Activated CD8-positive, alpha-beta memory T cell treated with anti-CD3 and anti-CD28 coated beads, Interleukin-2, amount 50 U/mL, for 1 hour (primary cell): ENCODE results near the gene SOCS4.
"Not testable (repeated sequence)": the region's sequence is repeated elsewhere in the genome, so short reads cannot be mapped to it uniquely, and the experiment has no call there.

Source experiments
- DNase-seq: peaks from one replicate; pipeline ENCODE4 v3.0.0-alpha.2; 2020; ENCODE audit errors: extremely low read depth

The SOCS4 gene

DNA sequence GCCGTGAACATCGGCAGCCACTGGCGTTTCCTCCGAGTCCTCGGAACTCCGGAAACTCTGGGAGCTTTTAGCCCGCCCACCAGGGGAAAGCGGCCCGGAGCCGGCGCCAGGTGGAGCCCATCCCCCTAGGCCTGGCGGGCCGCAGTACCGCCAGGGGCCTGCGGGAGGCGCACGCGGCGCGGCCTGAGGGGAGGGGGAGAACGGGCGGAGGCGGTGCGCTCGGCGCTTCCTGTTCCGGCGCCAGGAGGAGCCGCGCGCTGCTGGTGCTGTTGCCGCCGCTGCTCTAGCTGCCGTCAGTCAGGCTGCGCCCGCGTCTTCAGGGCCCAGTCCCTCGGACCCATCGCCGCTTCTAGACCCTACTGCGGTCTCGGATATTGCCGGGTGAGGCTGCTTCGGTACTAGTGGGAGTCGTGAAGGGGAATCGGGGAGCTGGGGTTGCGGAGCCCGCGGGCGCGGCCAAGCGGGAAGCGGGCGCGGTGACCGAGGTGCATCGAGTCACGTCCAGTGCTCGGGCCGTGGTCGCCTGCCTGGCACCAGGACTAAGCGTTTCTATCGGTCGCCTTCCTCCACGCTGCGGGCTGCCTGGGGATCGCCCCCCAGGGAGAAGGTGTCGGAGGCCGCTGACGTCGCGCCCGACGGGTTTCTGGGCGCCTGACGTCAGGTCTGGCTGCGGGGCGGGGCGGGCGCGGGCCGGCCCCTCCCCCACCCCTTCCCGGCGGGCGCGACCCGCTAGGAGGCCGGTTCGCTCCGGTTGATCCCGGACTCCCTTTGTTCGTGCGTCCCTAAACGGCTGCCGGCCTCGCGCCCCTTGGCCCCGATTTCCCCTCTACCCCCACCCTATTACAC is 24.6 kb downstream of the SOCS4 start, which contains the start of gene MAPK1IP1L:
MAPK1IP1L (plus strand) TSS at position 225 of the 846 bp plus-strand sequence. CDS start 10,037 bp downstream, outside the sequence.
- DNase-seq, result peak; percentile 63

DNA sequence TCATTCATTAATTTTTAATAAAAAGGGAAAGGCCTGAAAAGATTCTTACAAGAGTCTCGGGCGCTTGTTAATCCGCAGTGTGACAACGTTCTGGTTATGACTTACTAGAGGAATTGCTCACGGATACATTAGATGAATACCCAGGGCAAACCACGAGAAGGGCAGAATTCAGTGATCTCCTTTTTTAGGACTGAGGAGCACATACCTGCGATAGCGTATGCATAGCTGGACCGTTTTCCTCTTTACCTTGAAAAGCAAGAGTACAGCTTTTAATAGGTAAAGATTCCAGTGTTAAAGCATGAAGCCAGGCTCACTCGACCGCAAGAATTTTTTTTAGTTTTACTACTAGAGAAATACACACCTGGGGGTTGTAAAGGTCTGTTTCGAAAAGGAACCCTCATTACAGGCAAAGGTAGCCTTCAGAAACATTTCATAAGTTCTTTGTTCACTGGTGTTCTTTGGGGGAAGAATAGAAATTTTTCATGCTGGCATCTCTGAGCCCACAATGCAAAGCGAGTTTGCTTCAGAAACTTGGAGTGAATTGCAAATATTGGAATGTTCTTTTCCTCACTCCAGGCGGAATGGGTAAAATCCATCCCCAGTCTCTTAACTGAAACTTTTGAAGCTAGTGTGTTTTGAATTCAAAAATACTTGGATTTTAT is 25.4 kb downstream of the SOCS4 start:
- no peak for DNase-seq

DNA sequence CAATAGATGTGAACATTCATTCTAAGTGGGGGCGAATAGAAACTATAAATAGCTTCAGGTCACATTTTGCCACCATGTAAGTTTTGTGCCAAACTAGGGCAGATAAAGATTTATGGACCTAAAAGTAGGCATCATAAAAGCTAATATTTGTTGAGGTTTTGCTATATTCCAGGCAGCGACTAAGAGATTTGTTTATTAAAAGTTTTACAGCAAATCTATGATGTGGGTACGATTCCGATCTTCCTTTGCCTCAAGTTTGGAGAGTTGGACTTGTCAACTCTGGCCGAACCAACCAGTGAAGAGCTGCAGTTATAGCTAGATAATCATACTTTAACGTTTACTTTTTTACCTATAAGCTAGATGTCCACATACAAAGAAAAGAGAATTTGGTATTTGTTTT is 26.0 kb downstream of the SOCS4 start:
- no peak for DNase-seq

DNA sequence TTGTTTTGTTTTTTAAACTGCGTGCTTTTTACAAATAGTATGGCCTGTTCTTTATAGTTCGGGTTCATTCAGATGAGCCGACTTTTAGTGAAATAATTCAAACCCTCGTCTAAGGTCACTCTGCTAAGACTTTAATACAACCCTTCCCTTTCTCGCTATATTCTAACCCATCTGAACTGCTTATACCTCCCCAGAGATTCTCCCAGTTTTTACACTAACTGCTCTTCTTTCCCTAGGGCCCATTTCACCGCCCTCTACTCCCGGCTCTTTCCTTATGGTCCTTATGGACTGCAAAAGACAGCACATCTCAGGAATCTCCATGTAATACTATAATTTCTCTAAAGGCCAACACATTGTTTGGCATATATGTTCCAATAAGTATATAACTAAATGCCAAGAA is 26.5 kb downstream of the SOCS4 start:
- no peak for DNase-seq

DNA sequence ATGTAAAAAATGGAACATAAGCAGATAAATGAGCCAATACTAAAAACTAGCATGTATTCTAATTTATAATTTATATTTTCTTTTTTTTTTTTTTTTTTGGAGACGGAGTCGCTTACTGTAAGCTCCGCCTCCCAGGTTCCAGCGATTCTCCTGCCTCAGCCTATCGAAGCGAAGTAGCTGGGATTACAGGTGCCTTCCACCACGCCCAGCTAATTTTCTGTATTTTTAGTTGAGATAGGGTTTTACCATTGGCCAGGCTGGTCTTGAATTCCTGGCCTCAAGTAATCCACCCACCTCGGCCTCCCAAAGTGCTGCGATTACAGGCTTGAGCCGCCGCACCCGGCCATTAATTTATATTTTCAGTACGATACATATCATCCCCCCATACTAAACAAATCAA is 27.1 kb downstream of the SOCS4 start:
- DNase-seq, result no peak

DNA sequence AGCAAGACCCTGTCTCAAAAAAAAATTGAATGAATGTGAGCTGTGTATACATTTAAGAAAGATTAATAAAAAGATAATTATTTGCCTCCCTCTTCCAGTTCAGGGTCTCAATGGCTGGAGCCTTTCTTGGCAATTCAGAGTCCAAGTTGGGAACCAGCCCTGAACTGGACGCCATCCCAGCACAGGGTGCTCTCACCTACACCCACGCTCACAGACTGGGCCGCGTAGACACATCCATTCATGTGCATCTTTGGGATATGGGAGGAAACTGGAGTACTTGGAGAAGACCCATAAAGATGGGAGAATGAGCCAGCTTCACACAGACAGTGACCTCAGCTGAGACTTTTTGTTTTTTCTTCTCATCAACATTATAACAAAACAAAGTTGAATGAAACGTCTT is 30.9 kb downstream of the SOCS4 start:
- no peak for DNase-seq

DNA sequence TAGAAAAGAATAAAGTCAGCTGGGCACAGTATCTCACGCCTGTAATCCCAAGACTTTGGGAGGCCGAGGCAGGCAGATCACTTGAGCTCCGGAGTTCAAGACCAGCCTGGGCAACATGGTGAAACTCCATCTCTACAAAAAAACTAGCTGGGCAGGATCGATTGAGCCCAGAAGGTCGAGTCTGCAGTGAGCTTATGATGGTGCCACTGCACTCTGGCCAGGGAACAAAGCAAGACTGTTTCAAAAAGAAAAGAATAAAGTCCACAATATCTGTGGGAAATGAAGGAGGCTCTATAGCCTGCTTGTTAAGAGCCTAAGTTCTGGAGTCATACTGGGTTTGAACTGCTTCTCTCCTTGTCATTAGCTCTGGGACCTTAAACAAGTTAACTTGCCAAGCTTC is 32.3 kb downstream of the SOCS4 start:
- DNase-seq, result no peak

DNA sequence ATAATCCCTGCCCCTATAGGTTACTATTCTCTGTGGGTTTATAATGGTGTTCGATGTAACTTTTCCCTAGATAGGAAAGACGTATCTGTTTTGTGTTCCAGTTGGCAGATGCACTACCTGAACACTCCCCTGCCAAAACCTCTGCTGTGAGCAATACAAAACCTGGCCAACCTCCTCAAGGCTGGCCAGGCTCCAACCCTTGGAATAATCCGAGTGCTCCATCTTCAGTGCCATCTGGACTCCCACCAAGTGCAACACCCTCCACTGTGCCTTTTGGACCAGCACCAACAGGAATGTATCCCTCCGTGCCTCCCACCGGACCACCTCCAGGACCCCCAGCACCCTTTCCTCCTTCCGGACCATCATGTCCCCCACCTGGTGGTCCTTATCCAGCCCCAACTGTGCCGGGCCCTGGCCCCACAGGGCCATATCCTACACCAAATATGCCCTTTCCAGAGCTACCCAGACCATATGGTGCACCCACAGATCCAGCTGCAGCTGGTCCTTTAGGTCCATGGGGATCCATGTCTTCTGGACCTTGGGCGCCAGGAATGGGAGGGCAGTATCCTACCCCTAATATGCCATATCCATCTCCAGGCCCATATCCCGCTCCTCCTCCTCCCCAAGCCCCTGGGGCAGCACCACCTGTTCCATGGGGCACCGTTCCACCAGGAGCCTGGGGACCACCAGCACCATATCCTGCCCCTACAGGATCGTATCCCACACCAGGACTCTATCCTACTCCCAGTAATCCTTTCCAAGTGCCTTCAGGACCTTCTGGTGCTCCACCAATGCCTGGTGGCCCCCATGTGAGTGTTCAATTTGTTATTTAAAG is 35.7 kb downstream of the SOCS4 start:
- no peak for DNase-seq

DNA sequence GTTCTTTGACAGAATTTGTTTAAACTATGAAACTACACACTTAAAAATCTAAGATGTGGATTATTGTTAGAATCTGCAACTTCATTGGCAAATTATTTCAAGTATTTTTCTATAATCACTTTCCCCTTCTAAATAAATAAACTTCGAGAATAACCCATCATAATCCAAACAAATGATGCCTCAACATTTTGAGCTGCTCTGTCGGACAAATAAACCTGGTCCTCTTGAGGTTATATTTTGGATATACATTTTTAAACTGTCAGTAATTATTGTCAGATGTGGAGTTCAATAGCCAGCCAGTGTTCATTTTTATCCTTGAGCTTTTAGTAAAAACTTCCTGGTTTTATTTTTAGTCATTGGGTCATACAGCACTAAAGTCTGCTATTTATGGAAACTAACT is 37.9 kb downstream of the SOCS4 start:
- DNase-seq, result not testable (repeated sequence)

DNA sequence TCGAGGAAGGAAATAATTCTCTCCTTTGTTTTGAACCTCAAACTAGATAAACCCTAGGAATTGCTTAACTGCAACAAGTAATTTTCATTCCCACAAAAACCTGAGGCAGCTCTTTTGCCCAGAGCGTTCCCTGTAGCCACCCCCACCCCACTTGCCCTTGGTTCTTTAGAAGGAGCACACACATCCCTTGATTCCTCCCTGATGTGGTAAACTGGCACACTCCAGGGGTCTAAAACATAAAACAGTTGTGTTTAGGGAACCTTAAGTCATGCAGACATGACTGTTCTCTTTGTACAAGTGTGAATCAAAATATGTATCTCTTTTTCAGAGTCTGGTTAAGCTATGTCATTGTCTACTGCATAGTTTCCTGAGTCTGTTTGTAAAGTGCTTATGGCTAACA is 38.4 kb downstream of the SOCS4 start:
- DNase-seq, result no peak

DNA sequence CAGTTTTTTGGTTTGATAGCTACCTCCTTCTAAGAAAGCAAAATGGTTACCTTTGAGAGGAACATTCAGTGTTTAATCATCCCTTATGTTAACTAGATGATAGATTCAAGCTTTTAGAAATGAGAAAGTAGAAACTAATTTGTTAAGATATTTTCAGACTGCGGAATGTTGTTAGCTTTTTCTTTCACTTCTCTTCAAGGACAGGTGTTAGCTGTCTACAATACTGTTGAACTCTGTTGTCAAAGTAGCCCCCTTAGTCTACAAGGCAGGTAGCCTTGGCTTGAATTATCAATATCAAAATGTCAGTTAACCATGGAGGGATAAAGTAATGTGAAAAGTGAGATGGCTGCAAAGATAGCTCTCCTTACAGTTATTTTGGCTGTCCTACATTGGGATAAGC is 39.2 kb downstream of the SOCS4 start:
- no peak for DNase-seq

DNA sequence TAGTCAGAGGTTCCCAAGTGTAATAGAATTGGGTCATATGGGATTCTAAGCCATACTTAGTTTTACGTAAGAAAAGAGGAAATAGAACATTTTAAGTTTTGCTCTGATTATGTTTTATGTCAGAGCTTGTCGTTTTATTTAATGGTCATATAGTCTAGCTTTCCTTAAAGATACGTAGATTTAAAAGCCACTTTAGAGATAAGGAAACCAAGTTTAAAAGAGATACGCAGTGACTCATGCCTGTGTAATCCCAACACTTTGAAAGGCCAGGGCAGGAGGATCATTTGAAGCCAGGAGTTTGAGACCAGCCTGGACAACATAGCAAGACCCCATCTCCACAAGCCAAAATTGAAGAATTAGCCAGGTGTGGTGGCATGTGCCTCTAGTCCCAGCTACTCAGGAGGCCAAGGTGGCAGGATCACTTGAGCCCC is 44.0 kb downstream of the SOCS4 start:
- DNase-seq, result no peak

DNA sequence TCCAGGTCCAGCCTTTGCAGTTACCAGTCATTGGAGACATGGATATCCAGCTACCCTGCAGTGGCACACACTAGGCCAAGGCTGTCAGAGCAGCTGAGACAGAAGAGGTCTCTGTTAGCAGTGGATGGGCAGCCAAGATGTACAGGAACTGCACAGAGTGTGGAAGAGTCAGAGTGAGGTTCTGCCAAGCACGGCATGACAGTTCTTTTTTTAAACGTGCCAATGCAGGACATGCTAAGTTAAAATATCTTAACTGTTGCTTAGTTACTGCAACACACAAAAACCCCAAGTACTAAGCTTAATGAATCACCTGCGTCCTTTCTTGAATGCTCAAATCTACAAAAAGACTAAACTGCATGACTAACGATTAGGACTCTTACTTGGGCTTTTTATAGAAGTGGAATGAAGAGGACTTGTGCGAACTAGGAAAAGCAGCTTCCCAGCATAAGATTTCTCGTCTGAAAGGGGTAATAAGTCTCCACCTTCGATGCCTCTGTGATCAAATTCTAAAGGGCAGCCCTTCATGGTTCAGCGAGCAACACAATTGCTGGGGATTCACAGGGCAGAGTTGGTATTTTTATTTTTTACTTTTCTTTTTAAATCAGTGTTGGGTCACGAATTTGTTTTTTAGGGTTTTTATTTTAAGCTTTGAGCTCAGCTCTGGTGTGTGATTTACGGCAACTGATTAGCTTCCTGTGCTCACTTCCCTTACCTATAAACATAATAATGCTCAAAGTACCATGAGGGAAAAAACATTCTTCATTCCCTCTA is 45.0 kb downstream of the SOCS4 start:
- no peak for DNase-seq

DNA sequence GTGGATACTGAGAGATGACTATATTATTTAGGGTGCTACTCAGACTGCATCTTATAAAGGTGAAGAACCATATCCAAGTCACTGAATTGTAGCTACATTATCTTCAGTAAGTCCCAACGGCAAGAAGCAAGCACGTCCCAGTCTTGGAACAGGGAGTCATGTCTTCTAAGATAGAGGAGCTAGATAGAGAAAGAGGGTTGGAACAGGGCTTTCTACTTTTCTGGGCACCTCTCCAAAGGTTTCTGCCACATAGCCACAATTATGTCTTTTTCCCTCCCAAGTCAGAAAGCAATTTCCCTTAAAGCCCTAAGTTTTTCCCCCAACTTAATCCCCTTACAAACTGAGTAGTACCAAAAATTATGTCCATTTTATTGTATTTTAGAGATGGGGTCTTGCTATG is 46.8 kb downstream of the SOCS4 start:
- DNase-seq, result no peak

DNA sequence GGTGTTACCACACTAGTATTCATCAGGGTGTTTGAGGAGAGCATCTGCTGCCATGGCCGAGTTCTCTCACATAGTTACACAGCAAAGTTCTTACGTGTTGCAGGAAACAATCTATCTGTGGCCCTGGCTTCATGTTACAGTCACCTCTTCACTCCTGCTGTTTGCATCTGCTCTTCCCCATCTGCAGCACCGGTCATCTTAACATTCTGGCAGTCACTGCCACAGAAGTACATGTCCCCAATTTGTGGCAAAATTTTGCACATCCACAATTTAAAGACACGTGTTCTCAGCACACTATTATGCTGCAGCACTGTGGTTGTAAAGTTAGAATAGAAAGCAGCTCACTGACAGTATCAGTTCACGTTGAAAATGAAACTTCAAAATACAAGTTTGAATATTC is 47.6 kb downstream of the SOCS4 start:
- DNase-seq, result no peak

DNA sequence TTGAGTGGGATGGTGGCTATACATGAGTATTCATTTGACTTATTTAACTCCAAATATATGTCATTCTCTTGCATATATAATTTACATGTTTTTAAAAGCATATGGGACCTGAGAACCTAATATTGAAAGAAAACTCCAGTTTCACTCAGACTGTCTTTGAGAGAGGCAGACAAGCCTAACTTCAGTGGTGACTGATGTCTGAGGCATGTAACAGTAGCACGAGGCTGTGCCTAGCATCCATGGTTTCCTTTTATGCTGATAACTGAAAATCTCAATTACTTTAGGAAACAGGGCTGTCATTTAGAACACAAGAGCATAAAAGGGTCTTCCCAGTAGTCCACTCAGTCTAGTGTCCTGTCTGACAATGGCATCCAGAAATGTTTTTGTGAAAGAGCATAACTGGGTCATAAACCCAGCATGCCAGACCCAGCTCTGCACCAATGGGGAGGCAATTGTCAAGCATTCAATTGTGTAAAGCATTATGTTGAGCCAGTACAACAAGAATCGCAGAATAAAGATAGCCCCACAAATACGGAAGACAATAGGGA is 48.7 kb downstream of the SOCS4 start:
- DNase-seq, result no peak

DNA sequence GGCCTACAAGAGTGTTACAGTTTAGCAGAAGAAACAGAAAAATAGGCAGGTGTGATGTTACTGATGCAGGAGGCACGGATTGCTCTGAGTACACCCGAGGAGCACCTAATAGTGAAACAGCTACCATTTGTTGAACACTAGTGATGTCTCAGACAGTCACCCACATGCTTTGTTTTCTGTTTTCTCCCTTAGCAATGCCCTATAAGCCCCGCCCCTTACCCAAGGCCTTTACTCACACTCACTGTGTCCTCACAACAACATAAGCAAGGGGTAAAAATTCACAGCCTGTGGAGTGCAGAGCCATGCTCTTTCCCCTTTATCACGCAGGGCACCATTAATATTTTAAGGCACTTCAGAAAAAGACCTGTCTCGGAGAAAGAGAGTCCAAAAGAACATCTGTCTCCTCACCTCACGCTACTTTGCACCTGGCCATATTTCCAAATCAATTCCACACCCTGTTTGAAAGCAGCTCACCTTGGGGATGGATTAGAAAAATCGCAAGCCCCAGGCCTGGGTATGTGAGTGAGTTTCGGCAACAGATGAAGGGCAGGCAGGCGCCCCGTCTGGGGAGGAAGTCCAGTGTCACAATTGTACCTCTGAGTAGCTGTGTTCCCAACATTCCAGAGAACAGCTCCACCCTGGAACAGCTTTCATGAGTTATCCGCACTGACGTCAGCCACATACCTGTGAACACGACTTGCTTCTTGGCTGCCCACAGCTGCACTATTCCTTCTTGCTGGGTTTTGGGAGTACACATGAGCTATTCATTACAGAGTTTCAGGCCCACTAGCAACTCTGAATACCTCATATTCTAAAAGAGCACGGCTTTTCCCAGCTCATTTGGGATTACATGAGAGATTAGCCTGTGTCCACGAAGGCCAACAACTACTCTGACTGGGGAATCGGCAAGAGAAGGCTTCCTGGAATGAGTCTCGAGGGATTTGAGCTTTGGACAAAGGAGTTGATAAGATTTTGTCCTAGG is 50.4 kb downstream of the SOCS4 start:
- no peak for DNase-seq

DNA sequence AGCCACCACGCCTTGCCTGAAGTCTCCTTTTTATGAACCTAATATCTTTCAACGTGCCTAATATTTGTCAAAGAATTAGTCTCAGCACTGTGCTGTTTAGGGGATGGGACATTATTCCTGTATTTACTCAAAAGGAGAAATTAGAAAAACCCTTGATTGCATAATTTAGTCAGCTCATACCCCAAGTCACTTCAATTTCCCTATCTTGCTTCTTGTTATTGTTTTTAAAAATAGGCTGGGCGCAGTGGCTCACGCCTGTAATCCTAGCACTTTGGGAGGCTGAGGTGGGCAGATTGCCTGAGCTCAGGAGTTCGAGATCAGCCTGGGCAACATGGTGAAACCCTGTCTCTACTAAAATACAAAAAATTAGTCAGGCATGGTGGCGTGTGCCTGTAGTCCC is 52.9 kb downstream of the SOCS4 start:
- DNase-seq, result not testable (repeated sequence)

DNA sequence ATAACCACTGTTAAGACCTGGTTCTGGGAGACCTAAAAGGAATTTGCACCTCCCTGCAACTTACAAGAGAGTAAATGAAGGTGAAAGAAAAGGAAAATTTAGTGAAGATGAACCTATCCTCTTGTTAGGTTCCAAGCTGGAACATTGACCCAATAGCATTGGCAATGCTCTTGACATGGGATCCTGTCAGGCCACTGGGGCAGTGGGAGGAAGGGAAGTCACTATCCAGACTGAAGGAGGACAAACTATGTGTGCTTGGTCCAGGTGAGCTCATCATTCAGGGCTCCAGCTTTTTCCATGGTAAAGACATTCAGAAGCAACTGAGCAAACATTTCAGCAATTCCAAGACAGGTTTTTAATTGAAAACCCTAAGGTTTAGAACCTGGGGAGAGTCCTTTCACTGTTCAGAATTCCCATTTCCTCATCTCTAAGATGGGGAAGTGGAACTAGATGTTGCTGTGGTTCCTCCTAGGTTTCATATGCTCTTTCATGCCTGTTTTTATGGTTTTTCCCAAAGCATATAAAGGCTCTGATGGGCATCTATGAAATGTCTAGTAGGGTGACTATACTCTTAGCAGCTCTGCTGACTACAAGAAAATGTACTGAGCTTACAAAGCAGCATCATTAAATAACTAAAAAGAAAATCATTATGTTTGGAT is 57.5 kb downstream of the SOCS4 start:
- DNase-seq, result no peak
